GM08714 (cell line): ENCODE data around the gene FUZ.

Experiments used
- H3K4me3 ChIP-seq: fragments of 200-500 bp; sonication (Bioruptor generic); 2 replicates; pipeline ENCODE4 v1.5.1; 2014; ENCODE audit warnings: mild to moderate bottlenecking, low read length, inconsistent platforms
- ZNF274 ChIP-seq: IDR thresholded peaks from 2 replicates; pipeline ENCODE4 v1.6.1; 2012; ENCODE audit warnings: mild to moderate bottlenecking, low read depth, low read length

FUZ gene

GRCh38 chr19:49763230-49763629 is 49.9 kb downstream of the FUZ start, which contains the start of gene TSKS:
Gene TSKS, minus strand, starts transcription at chr19:49763306. Its CDS starts 59 bp downstream, at chr19:49763247.
- no peak for TF ChIP-seq ZNF274
- H3K4me3 ChIP-seq: no peak within 1 kb of the TSS

GRCh38 chr19:49761625-49762311 is 51.3 kb downstream of the FUZ start:
- TF ChIP-seq ZNF274: no peak
- H3K4me3 ChIP-seq: no peak overlapping the region

- no peak overlapping the region for H3K4me3 ChIP-seq
- no peak for TF ChIP-seq ZNF274
These were observed 51.9 kb downstream of the FUZ start for GRCh38 chr19:49761249-49761624.

GRCh38 chr19:49758292-49758691 is 54.8 kb downstream of the FUZ start:
- TF ChIP-seq ZNF274: no peak
- no peak overlapping the region for H3K4me3 ChIP-seq
